Activated T-cell treated with anti-CD3 and anti-CD28 coated beads, Interleukin-2, amount 50 U/mL, for 4 hours (primary cell): ENCODE results near the gene TRAF7. TPM values are rescaled to one million over a fixed set of nuclear protein-coding genes. Genes with fewer than 3 reads are reported as not detected.

Experiments
- ATAC-seq, 2 donors: fragments of 200-7000 bp; cut with Tn5 transposase; one replicate each; pipeline ENCODE4 v1.10.0; 2021
- DNase-seq: peaks from one replicate; pipeline ENCODE4 v3.0.0-alpha.2; 2020
- H3K27me3 Mint-ChIP-seq: one replicate; pipeline ENCODE4 v1.8.0; 2021; ENCODE audit warnings: low read depth, mixed read lengths
- H3K36me3 Mint-ChIP-seq: one replicate; pipeline ENCODE4 v1.8.0; 2022; ENCODE audit warnings: mixed read lengths; ENCODE audit not compliant: insufficient read depth
- H3K4me1 Mint-ChIP-seq: one replicate; pipeline ENCODE4 v1.8.0; 2021; ENCODE audit warnings: low read depth, mixed read lengths
- H3K4me3 Mint-ChIP-seq: one replicate; pipeline ENCODE4 v1.8.0; 2021; ENCODE audit warnings: mild to moderate bottlenecking, moderate library complexity, mixed read lengths
- H3K9me3 Mint-ChIP-seq: one replicate; pipeline ENCODE4 v1.8.0; 2021; ENCODE audit warnings: mixed read lengths
- total RNA-seq, 3 donors: library from RNA; stranded (reverse); gene quantifications; one replicate each; pipeline ENCODE4 v1.2.1, GENCODE V29; 2021

TRAF7 gene
- total RNA-seq, 3 donors from 2014 or later, result 95.6 to 110 (median 102) TPM

GRCh38 chr16:2174396-2175131, 19.0 kb downstream of the TRAF7 start:
- DNase-seq (no peak), ATAC-seq (no peak)
- H3K36me3 Mint-ChIP-seq, result peaks cover 12% of the 10 kb centered on the region
- no peaks in the 10 kb centered on the region for H3K4me1 Mint-ChIP-seq
- H3K9me3 Mint-ChIP-seq, result no peaks in the 10 kb centered on the region
- H3K27me3 Mint-ChIP-seq, result no peaks in the 10 kb centered on the region
- no peak overlapping the region for H3K4me3 Mint-ChIP-seq

GRCh38 chr16:2175454-2175853, 19.9 kb downstream of the TRAF7 start:
- no peak for DNase-seq
- H3K36me3 Mint-ChIP-seq, result peaks cover 12% of the 10 kb centered on the region
- no peaks in the 10 kb centered on the region for H3K27me3 Mint-ChIP-seq
- H3K4me3 Mint-ChIP-seq, result no peak overlapping the region
- H3K9me3 Mint-ChIP-seq, result no peaks in the 10 kb centered on the region
- no peak for ATAC-seq
- H3K4me1 Mint-ChIP-seq, result no peaks in the 10 kb centered on the region

- DNase-seq (no peak), ATAC-seq (no peak)
- Mint-ChIP-seq H3K4me1 (no peaks in the 10 kb centered on the region), H3K9me3 (no peaks in the 10 kb centered on the region), H3K27me3 (no peaks in the 10 kb centered on the region), H3K36me3 (peaks cover 12% of the 10 kb centered on the region), H3K4me3 (no peak overlapping the region)
Observed at GRCh38 chr16:2176047-2176446, 20.5 kb downstream of the TRAF7 start.

- no peak for ATAC-seq
- no peaks in the 10 kb centered on the region for H3K4me1 Mint-ChIP-seq
- H3K27me3 Mint-ChIP-seq, result no peaks in the 10 kb centered on the region
- H3K36me3 Mint-ChIP-seq, result peaks cover 10% of the 10 kb centered on the region
- no peak for DNase-seq
- no peaks in the 10 kb centered on the region for H3K9me3 Mint-ChIP-seq
- no peak overlapping the region for H3K4me3 Mint-ChIP-seq
Observed at GRCh38 chr16:2177101-2177500, 21.5 kb downstream of the TRAF7 start.

GRCh38 chr16:2177561-2177960, 22.0 kb downstream of the TRAF7 start:
- no peaks in the 10 kb centered on the region for H3K27me3 Mint-ChIP-seq
- ATAC-seq (no peak), DNase-seq (no peak)
- peaks cover 10% of the 10 kb centered on the region for H3K36me3 Mint-ChIP-seq
- no peaks in the 10 kb centered on the region for H3K4me1 Mint-ChIP-seq
- no peaks in the 10 kb centered on the region for H3K9me3 Mint-ChIP-seq
- H3K4me3 Mint-ChIP-seq, result no peak overlapping the region

GRCh38 chr16:2178321-2179106, 22.9 kb downstream of the TRAF7 start:
- DNase-seq (no peak), ATAC-seq (peak; percentile 75 to 83)
- H3K27me3 Mint-ChIP-seq, result no peaks in the 10 kb centered on the region
- no peaks in the 10 kb centered on the region for H3K9me3 Mint-ChIP-seq
- no peaks in the 10 kb centered on the region for H3K4me1 Mint-ChIP-seq
- H3K36me3 Mint-ChIP-seq, result peaks cover 7% of the 10 kb centered on the region
- no peak overlapping the region for H3K4me3 Mint-ChIP-seq

GRCh38 chr16:2179107-2179501, 23.5 kb downstream of the TRAF7 start:
- Mint-ChIP-seq H3K9me3 (no peaks in the 10 kb centered on the region), H3K4me1 (no peaks in the 10 kb centered on the region), H3K36me3 (peaks cover 6% of the 10 kb centered on the region), H3K4me3 (no peak overlapping the region), H3K27me3 (no peaks in the 10 kb centered on the region)
- DNase-seq, result no peak
- no peak for ATAC-seq

GRCh38 chr16:2179576-2179975, 24.0 kb downstream of the TRAF7 start:
- H3K4me3 Mint-ChIP-seq, result no peak overlapping the region
- H3K4me1 Mint-ChIP-seq, result no peaks in the 10 kb centered on the region
- ATAC-seq (no peak), DNase-seq (no peak)
- no peaks in the 10 kb centered on the region for H3K9me3 Mint-ChIP-seq
- no peaks in the 10 kb centered on the region for H3K27me3 Mint-ChIP-seq
- H3K36me3 Mint-ChIP-seq, result peaks cover 6% of the 10 kb centered on the region

- Mint-ChIP-seq H3K4me3 (no peak overlapping the region), H3K9me3 (no peaks in the 10 kb centered on the region), H3K36me3 (peaks cover 6% of the 10 kb centered on the region), H3K4me1 (no peaks in the 10 kb centered on the region), H3K27me3 (no peaks in the 10 kb centered on the region)
- DNase-seq (no peak), ATAC-seq (no peak)
Observed at GRCh38 chr16:2180461-2180860, 24.9 kb downstream of the TRAF7 start.

GRCh38 chr16:2180962-2181923, 25.7 kb downstream of the TRAF7 start:
- no peaks in the 10 kb centered on the region for H3K4me1 Mint-ChIP-seq
- H3K27me3 Mint-ChIP-seq, result no peaks in the 10 kb centered on the region
- ATAC-seq (no peak), DNase-seq (no peak)
- no peaks in the 10 kb centered on the region for H3K9me3 Mint-ChIP-seq
- H3K36me3 Mint-ChIP-seq, result peaks cover 4% of the 10 kb centered on the region
- H3K4me3 Mint-ChIP-seq, result no peak overlapping the region

GRCh38 chr16:2181952-2182351, 26.4 kb downstream of the TRAF7 start:
- DNase-seq (no peak), ATAC-seq (no peak)
- Mint-ChIP-seq H3K36me3 (peaks cover 4% of the 10 kb centered on the region), H3K27me3 (no peaks in the 10 kb centered on the region), H3K4me1 (no peaks in the 10 kb centered on the region), H3K4me3 (no peak overlapping the region), H3K9me3 (no peaks in the 10 kb centered on the region)

GRCh38 chr16:2183671-2184070, 28.1 kb downstream of the TRAF7 start:
- Mint-ChIP-seq H3K4me1 (no peaks in the 10 kb centered on the region), H3K27me3 (no peaks in the 10 kb centered on the region), H3K36me3 (no peaks in the 10 kb centered on the region), H3K4me3 (no peak overlapping the region), H3K9me3 (no peaks in the 10 kb centered on the region)
- ATAC-seq (no peak), DNase-seq (no peak)

GRCh38 chr16:2184346-2184745, 28.8 kb downstream of the TRAF7 start:
- H3K36me3 Mint-ChIP-seq, result no peaks in the 10 kb centered on the region
- H3K4me3 Mint-ChIP-seq, result no peak overlapping the region
- no peaks in the 10 kb centered on the region for H3K27me3 Mint-ChIP-seq
- no peaks in the 10 kb centered on the region for H3K9me3 Mint-ChIP-seq
- H3K4me1 Mint-ChIP-seq, result no peaks in the 10 kb centered on the region
- DNase-seq (no peak), ATAC-seq (no peak)

GRCh38 chr16:2184962-2185361, 29.4 kb downstream of the TRAF7 start:
- DNase-seq (no peak), ATAC-seq (no peak)
- Mint-ChIP-seq H3K27me3 (no peaks in the 10 kb centered on the region), H3K9me3 (no peaks in the 10 kb centered on the region), H3K36me3 (no peaks in the 10 kb centered on the region), H3K4me1 (no peaks in the 10 kb centered on the region), H3K4me3 (no peak overlapping the region)
